OCI-LY7 (cell line): Measurements from ENCODE around the gene PRDM1. TPM values are rescaled to one million over a fixed set of nuclear protein-coding genes. Genes with fewer than 3 reads are reported as not detected.

Experiments
- BruUV-seq: library from RNA; stranded (reverse); fragments of 400-500 nt; replicated peaks from 2 replicates; lab custom pipeline; 2021; lab: Mats Ljungman, UMichigan
- CTCF ChIA-PET: fragments of 300-600 bp; sonication (Branson Sonifier 250); formaldehyde crosslinking; loops from one replicate; lab custom pipeline; 2022; ENCODE audit warnings: antibody characterized with exemption; ENCODE audit not compliant: unreplicated experiment; lab: Charles Lee
- POLR2A ChIA-PET: fragments of 300-600 bp; sonication (Branson Sonifier 250); formaldehyde crosslinking; loops from one replicate; lab custom pipeline; 2022; ENCODE audit warnings: antibody characterized with exemption; lab: Charles Lee
- DNase-seq: peaks from one replicate; pipeline ENCODE4 v3.0.0-alpha.2; 2015; ENCODE audit warnings: low spot score
- H2AFZ ChIP-seq: fragments of 200-600 bp; sonication (generic), shearing (Covaris generic); 2 replicates; pipeline ENCODE4 v1.6.1; 2014; ENCODE audit warnings: mild to moderate bottlenecking, antibody characterized with exemption, low read length, moderate library complexity
- H3K27ac ChIP-seq: fragments of 200-600 bp; sonication (generic); 2 replicates; pipeline ENCODE4 v1.5.1; 2014; ENCODE audit warnings: mixed run types, low read depth, mild to moderate bottlenecking, moderate library complexity, low read length, inconsistent platforms; ENCODE audit not compliant: poor library complexity, severe bottlenecking
- H3K36me3 ChIP-seq: fragments of 200-600 bp; sonication (generic); 2 replicates; pipeline ENCODE4 v1.6.1; 2014; ENCODE audit warnings: mild to moderate bottlenecking, antibody characterized with exemption, low read length, moderate library complexity, mixed read lengths; ENCODE audit not compliant: insufficient read depth
- H3K4me1 ChIP-seq: fragments of 200-600 bp; sonication (generic); 2 replicates; pipeline ENCODE4 v1.5.1; 2014; ENCODE audit warnings: mild to moderate bottlenecking, low read length; ENCODE audit not compliant: insufficient read depth, poor library complexity, severe bottlenecking
- H3K4me2 ChIP-seq: fragments of 200-600 bp; sonication (generic); 2 replicates; pipeline ENCODE4 v1.6.1; 2014; ENCODE audit warnings: mild to moderate bottlenecking, low read length
- H3K4me3 ChIP-seq: fragments of 200-600 bp; sonication (generic); 2 replicates; pipeline ENCODE4 v1.5.1; 2014; ENCODE audit warnings: mild to moderate bottlenecking, low read depth, low read length; ENCODE audit not compliant: poor library complexity, severe bottlenecking
- H3K79me2 ChIP-seq: fragments of 200-600 bp; sonication (generic); 2 replicates; pipeline ENCODE4 v1.6.1; 2016; ENCODE audit warnings: low read depth, mild to moderate bottlenecking, low read length, moderate library complexity, mixed read lengths; ENCODE audit not compliant: insufficient read depth
- H3K9me2 ChIP-seq: fragments of 200-600 bp; sonication (generic); 2 replicates; pipeline ENCODE4 v1.6.1; 2016; ENCODE audit warnings: mild to moderate bottlenecking, low read length, mixed read lengths; ENCODE audit not compliant: insufficient read depth
- H3K9me3 ChIP-seq: fragments of 200-600 bp; sonication (generic); 2 replicates; pipeline ENCODE4 v1.6.1; 2014; ENCODE audit warnings: mild to moderate bottlenecking, mixed run types, low read length, mixed read lengths
- H4K20me1 ChIP-seq: fragments of 200-600 bp; sonication (generic); 2 replicates; pipeline ENCODE4 v1.6.1; 2014; ENCODE audit warnings: mild to moderate bottlenecking, antibody characterized with exemption, low read length, moderate library complexity, mixed read lengths; ENCODE audit not compliant: insufficient read depth
- CTCF ChIP-seq: fragments of 200-600 bp; sonication (generic); conservative IDR thresholded peaks from 2 replicates; pipeline ENCODE4 v1.5.1; 2014; ENCODE audit warnings: mild to moderate bottlenecking, antibody characterized with exemption, low read length, moderate library complexity, mixed read lengths
- EZH2phosphoT487 ChIP-seq: fragments of 200-600 bp; sonication (generic); IDR thresholded peaks from 2 replicates; pipeline ENCODE4 v1.6.1; 2018; ENCODE audit warnings: low read depth, borderline replicate concordance, mild to moderate bottlenecking, mixed run types, antibody characterized with exemption, low read length, moderate library complexity, mixed read lengths
- intact Hi-C: fragments of 100-400 bp; cut with micrococcal nuclease; formaldehyde crosslinking; loops from one replicate; pipeline ENCODE4 v1.10.0; 2022; ENCODE audit not compliant: unreplicated experiment
- total RNA-seq, 2 experiments: library from RNA; depleted of rRNA in 1 of 2; stranded (reverse); fragments of >200 nt in 1 of 2; shearing (Covaris generic) in 1 of 2; gene quantifications; 2 replicates each; pipeline ENCODE4 v1.2.3, GENCODE V29; 2014 to 2022

PRDM1 gene
- total RNA-seq, 2 experiments from 2014 or later, result 1.5 to 3.3 TPM

DNA sequence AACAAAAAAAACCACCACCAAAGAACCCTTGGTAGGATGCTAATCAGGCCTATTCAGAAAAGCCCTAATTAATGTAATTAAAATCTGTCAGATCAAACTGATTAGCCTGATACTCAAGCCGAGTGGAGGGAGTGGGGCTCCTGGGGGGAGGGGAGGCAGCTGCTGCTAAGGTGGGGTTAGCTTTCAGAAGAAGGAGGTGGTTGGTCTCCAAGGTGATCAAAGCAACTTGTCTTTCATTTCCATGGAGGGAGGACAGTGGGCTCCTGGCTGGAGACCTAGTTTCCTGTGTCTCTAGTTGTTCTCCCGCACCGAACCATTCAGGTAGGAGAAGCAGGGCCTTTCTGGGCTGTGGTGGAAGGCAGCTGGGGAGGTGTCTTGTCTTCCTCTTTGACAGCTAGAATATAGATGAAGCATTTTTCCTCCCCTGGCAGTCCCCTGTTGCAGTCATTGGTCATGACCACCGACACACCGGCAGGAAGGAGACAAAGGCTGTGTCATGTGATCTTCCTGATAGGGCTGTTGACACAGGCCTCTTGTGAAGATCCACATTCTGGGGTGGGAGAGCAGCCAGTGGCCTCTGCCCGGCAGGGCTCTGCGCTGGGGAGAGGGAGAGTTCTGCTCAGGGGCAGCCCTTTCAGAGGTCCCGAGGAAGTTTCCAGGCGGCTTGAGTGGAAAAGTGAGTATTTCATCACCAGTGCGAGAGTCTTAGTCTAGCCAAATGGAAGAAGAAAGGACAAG, 39.9 kb upstream of the PRDM1 start:
- Histone ChIP-seq H3K4me2 (no peak overlapping the region), H3K4me3 (no peak overlapping the region), H3K79me2 (no peaks in the 10 kb centered on the region), H2AFZ (no peak overlapping the region), H3K36me3 (no peaks in the 10 kb centered on the region), H4K20me1 (no peaks in the 10 kb centered on the region), H3K9me2 (no peaks in the 10 kb centered on the region), H3K4me1 (no peaks in the 10 kb centered on the region), H3K27ac (no peak overlapping the region), H3K9me3 (no peaks in the 10 kb centered on the region)
- no TSS peak for BruUV-seq
- no peak for DNase-seq
- CTCF ChIA-PET, result no interaction called here
- intact Hi-C loops, result no loop called here
- POLR2A ChIA-PET, result interaction anchor here (0.6 to 1.4 kb wide), 2 partner anchors 54 to 302 kb away, joined by 3 to 5 read pairs; no protein-coding TSS in a partner anchor
- no peak for TF ChIP-seq CTCF
- TF ChIP-seq EZH2phosphoT487, result no peak

GRCh38 chr6:106046854-106047200, 39.3 kb upstream of the PRDM1 start:
- ChIA-PET POLR2A (interaction anchor here (0.6 to 1.4 kb wide), 4 partner anchors 55 to 1874 kb away, joined by 3 to 5 read pairs (median 3); no protein-coding TSS in a partner anchor), CTCF (no interaction called here)
- H2AFZ ChIP-seq, result no peak overlapping the region; the same call in 1 of the 2 replicates
- no peak overlapping the region for H3K4me2 ChIP-seq
- intact Hi-C loops, result no loop called here
- H3K4me3 ChIP-seq, result no peak overlapping the region
- H4K20me1 ChIP-seq, result no peaks in the 10 kb centered on the region
- no peaks in the 10 kb centered on the region for H3K79me2 ChIP-seq
- H3K4me1 ChIP-seq, result no peaks in the 10 kb centered on the region
- H3K9me2 ChIP-seq, result no peaks in the 10 kb centered on the region
- DNase-seq, result no peak
- H3K36me3 ChIP-seq, result no peaks in the 10 kb centered on the region
- TF ChIP-seq CTCF (no peak), EZH2phosphoT487 (no peak)
- BruUV-seq, result no TSS peak
- H3K9me3 ChIP-seq, result no peaks in the 10 kb centered on the region
- no peak overlapping the region for H3K27ac ChIP-seq

- Histone ChIP-seq H3K9me2 (no peaks in the 10 kb centered on the region), H3K27ac (no peak overlapping the region), H3K4me3 (no peak overlapping the region), H2AFZ (no peak overlapping the region), H4K20me1 (no peaks in the 10 kb centered on the region), H3K4me2 (no peak overlapping the region), H3K36me3 (no peaks in the 10 kb centered on the region), H3K9me3 (no peaks in the 10 kb centered on the region), H3K4me1 (no peaks in the 10 kb centered on the region), H3K79me2 (no peaks in the 10 kb centered on the region)
- DNase-seq, result no peak
- ChIA-PET POLR2A (interaction anchor here (0.7 to 1.2 kb wide), 3 partner anchors 9 to 55 kb away, joined by 4 read pairs; no protein-coding TSS in a partner anchor), CTCF (no interaction called here)
- BruUV-seq, result no TSS peak
- TF ChIP-seq CTCF (no peak), EZH2phosphoT487 (no peak)
- intact Hi-C loops, result no loop called here
Observed at GRCh38 chr6:106048336-106048735, 37.8 kb upstream of the PRDM1 start.
